Transverse colon (tissue), 4 donors: ENCODE data around the gene ACRV1. TPM values are rescaled to one million over a fixed set of nuclear protein-coding genes. Genes with fewer than 3 reads are reported as not detected.

ENCODE experiments used
- DNase-seq: peaks from one replicate; pipeline ENCODE4 v3.0.0-alpha.2; 2019
- H3K27ac ChIP-seq, 4 donors: fragments of 200-600 bp; sonication (generic); 2 replicates each; pipeline ENCODE4 v1.5.1; 2016 to 2018; ENCODE audit warnings: inconsistent platforms in 4 of 4
- H3K27me3 ChIP-seq: fragments of 200-600 bp; sonication (generic); 2 replicates; pipeline ENCODE4 v1.5.1; 2017; ENCODE audit warnings: inconsistent platforms
- H3K36me3 ChIP-seq, 4 donors: fragments of 200-600 bp; sonication (generic); 2 replicates each; pipeline ENCODE4 v1.5.1; 2017 to 2019; ENCODE audit warnings: inconsistent platforms in 4 of 4
- H3K4me1 ChIP-seq, 4 donors: fragments of 200-600 bp; sonication (generic); 2 replicates each; pipeline ENCODE4 v1.5.1; 2017 to 2020; ENCODE audit warnings: inconsistent platforms in 4 of 4
- H3K4me3 ChIP-seq, 4 donors: fragments of 200-600 bp; sonication (generic); 1 replicate in 1 of 4; 2 replicates in 3 of 4; pipeline versions ENCODE4 v1.5.1 to v1.6.1; 2017 to 2019; ENCODE audit warnings: inconsistent platforms in 4 of 4
- H3K9me3 ChIP-seq, 2 donors: fragments of 200-600 bp; sonication (generic); 2 replicates each; pipeline ENCODE4 v1.5.1; 2017 to 2019; ENCODE audit warnings: inconsistent platforms in 2 of 2
- CTCF ChIP-seq, 5 experiments: fragments of 200-600 bp in 3 of 5; fragments of 450-650 bp in 2 of 5; sonication (generic) in 3 of 5; IDR thresholded peaks; 1 replicate in 2 of 5; 2 replicates in 3 of 5; pipeline ENCODE4 v1.5.1; 2016 to 2017; ENCODE audit warnings: antibody characterized with exemption in 5 of 5, inconsistent platforms in 3 of 5, mild to moderate bottlenecking in 2 of 5, moderate library complexity in 1 of 5
- EP300 ChIP-seq: sonication (generic); formaldehyde crosslinking; IDR thresholded peaks from one replicate; pipeline ENCODE4 v1.6.1; 2017; ENCODE audit warnings: antibody characterized with exemption, low read depth
- POLR2A ChIP-seq: fragments of 450-650 bp; IDR thresholded peaks from one replicate; pipeline ENCODE4 v1.6.1; 2016; ENCODE audit warnings: antibody characterized with exemption, mild to moderate bottlenecking, moderate library complexity
- POLR2AphosphoS5 ChIP-seq, 3 donors: sonication (generic); formaldehyde crosslinking; IDR thresholded peaks; one replicate each; pipeline ENCODE4 v1.6.1; 2016; ENCODE audit warnings: antibody characterized with exemption in 3 of 3
- WGBS, 2 donors: methylation state at CpG; one replicate each; pipeline ENCODE4 v1.1.5; 2018; ENCODE audit warnings: low coverage in 1 of 2; 5-methylcytosine and 5-hydroxymethylcytosine counted together
- in situ Hi-C, 4 donors: fragments of 200-750 bp; cut with MboI; loops; one replicate each; pipeline versions ENCODE4 v1.15.0 to v1.15.1; 2017; ENCODE audit warnings: low sequenced_read_pairs in 3 of 4, low pct_ligation_motif_present in 1 of 4, low pct_unique_long_range_greater_than_20kb in 1 of 4
- intact Hi-C: fragments of 100-400 bp; cut with DNase I; formaldehyde crosslinking; loops from one replicate; pipeline ENCODE4 v1.15.1; 2023; ENCODE audit warnings: low total_unique reads
- small RNA-seq, 4 donors: library from RNA; depleted of rRNA; stranded (forward); fragments of <200 nt; gene quantifications; one replicate each; pipeline ENCODE3, GENCODE V24; 2016
- total RNA-seq, 4 donors: library from RNA; depleted of rRNA; stranded (reverse); fragments of >200 nt; gene quantifications; one replicate each; pipeline ENCODE4 v1.1.0, GENCODE V29; 2016

The ACRV1 gene
- total RNA-seq, 4 donors from 2014 or later: not detected

- no peak overlapping the region for H3K4me3 ChIP-seq
- H3K9me3 ChIP-seq: no peaks in the 10 kb centered on the region
- H3K27ac ChIP-seq: peak overlapping the region in 2 of 4 donors; percentile 4 to 18
- intact Hi-C loops (no loop called here), in situ Hi-C loops (loop anchor here in 2 of 4 donors (25.0 kb wide), 2 partner anchors 265 to 590 kb away; partner anchors contain the start of genes FAM118B (in 1 of the 2), HYLS1 (in 1 of the 2) and RPUSD4 (in 1 of the 2))
- 79 to 86% methylated on average over 2 of the region's 2 CpGs for WGBS, 2 donors
- H3K27me3 ChIP-seq: no peaks in the 10 kb centered on the region
- H3K36me3 ChIP-seq: peaks cover 0 to 44% (median 21%) of the 10 kb centered on the region in 4 donors
- TF ChIP-seq POLR2A (no peak), POLR2AphosphoS5 (IDR thresholded peaks at IDR 0.05) (no peak), EP300 (no peak), CTCF (IDR thresholded peaks at IDR 0.05) (no peak)
- H3K4me1 ChIP-seq: peaks cover 0 to 17% (median 16%) of the 10 kb centered on the region in 4 donors
- no peak for DNase-seq
Measured at GRCh38 chr11:125621995-125622394, 58.7 kb downstream of the ACRV1 start.

Small RNA genes lying within 50 kb of the gene (small RNA-seq; reads per million reads assigned to genes)
- 0 reads per million in 4 donors for gene RNU2-35P

Other genes with a start within 250 kb of the ACRV1 start
- gene FEZ1, start 184.6 kb downstream of the ACRV1 start, total RNA-seq: 10 to 100 TPM in 2 of 4 donors, 1 to 10 TPM in 2; 5.2 to 12.2 (median 10.1) TPM
- gene EI24, start 111.4 kb downstream of the ACRV1 start, total RNA-seq: 100 to 1,000 TPM in 1 of 4 donors, 10 to 100 TPM in 3; 53.9 to 107 (median 80.4) TPM
- 10 to 100 TPM; 21.7 to 73.2 (median 64.3) TPM for gene STT3A, start 88.0 kb downstream of the ACRV1 start, total RNA-seq
- gene CHEK1, start 55.7 kb downstream of the ACRV1 start, total RNA-seq: 100 to 1,000 TPM in 1 of 4 donors, 1 to 10 TPM in 2, under 1 TPM in 1; 0.37 to 194 (median 4.3) TPM
- not detected for gene PATE1, start 65.4 kb upstream of the ACRV1 start, total RNA-seq
- gene PATE2, start 98.0 kb upstream of the ACRV1 start, total RNA-seq: not detected
- not detected for gene PATE3, start 107.3 kb upstream of the ACRV1 start, total RNA-seq
- not detected for gene PATE4, start 152.5 kb upstream of the ACRV1 start, total RNA-seq
- gene HYLS1, start 206.8 kb upstream of the ACRV1 start, total RNA-seq: 1 to 10 TPM in 2 of 4 donors, under 1 TPM in 1, not detected in 1; 0.80 to 6.4 (median 3.4) TPM
- gene PUS3, start 222.4 kb upstream of the ACRV1 start, total RNA-seq: 1 to 10 TPM in 2 of 4 donors, under 1 TPM in 2; 0.60 to 8.7 (median 4.1) TPM
- gene DDX25, start 223.7 kb upstream of the ACRV1 start, total RNA-seq: 1 to 10 TPM in 1 of 4 donors, not detected in 3; 1.5 TPM